Subcutaneous abdominal adipose tissue (tissue), 5 donors: ENCODE data around the gene ANKLE1.

Source experiments
- H3K27ac ChIP-seq: one replicate; pipeline ENCODE4 v1.7.0; 2013; ENCODE audit warnings: low read depth, mild to moderate bottlenecking, inconsistent platforms, low read length, moderate library complexity
- H3K27me3 ChIP-seq, 5 donors: one replicate each; pipeline ENCODE4 v1.7.0; 2013; ENCODE audit warnings: low read length in 5 of 5, inconsistent platforms in 1 of 5; ENCODE audit not compliant: control insufficient read depth in 5 of 5, insufficient read depth in 4 of 5
- H3K36me3 ChIP-seq, 5 donors: one replicate each; pipeline ENCODE4 v1.7.0; 2013; ENCODE audit warnings: low read length in 5 of 5; ENCODE audit not compliant: control insufficient read depth in 5 of 5, insufficient read depth in 5 of 5
- H3K4me1 ChIP-seq, 5 donors: one replicate each; pipeline ENCODE4 v1.7.0; 2013; ENCODE audit warnings: low read length in 5 of 5, mild to moderate bottlenecking in 3 of 5, moderate library complexity in 1 of 5; ENCODE audit not compliant: control insufficient read depth in 5 of 5, insufficient read depth in 5 of 5
- H3K4me3 ChIP-seq, 5 donors: one replicate each; pipeline ENCODE4 v1.7.0; 2013; ENCODE audit warnings: low read length in 5 of 5, low read depth in 1 of 5
- H3K9ac ChIP-seq, 5 donors: one replicate each; pipeline ENCODE4 v1.7.0; 2013; ENCODE audit warnings: low read length in 5 of 5, mild to moderate bottlenecking in 4 of 5, moderate library complexity in 3 of 5
- H3K9me3 ChIP-seq, 5 donors: one replicate each; pipeline ENCODE4 v1.7.0; 2013; ENCODE audit warnings: low read length in 5 of 5; ENCODE audit not compliant: control insufficient read depth in 5 of 5
- donor health status: healthy.
- donor health status: healthy.
- donor health status: healthy.
- donor health status: healthy.
- donor health status: healthy.

The ANKLE1 gene

DNA sequence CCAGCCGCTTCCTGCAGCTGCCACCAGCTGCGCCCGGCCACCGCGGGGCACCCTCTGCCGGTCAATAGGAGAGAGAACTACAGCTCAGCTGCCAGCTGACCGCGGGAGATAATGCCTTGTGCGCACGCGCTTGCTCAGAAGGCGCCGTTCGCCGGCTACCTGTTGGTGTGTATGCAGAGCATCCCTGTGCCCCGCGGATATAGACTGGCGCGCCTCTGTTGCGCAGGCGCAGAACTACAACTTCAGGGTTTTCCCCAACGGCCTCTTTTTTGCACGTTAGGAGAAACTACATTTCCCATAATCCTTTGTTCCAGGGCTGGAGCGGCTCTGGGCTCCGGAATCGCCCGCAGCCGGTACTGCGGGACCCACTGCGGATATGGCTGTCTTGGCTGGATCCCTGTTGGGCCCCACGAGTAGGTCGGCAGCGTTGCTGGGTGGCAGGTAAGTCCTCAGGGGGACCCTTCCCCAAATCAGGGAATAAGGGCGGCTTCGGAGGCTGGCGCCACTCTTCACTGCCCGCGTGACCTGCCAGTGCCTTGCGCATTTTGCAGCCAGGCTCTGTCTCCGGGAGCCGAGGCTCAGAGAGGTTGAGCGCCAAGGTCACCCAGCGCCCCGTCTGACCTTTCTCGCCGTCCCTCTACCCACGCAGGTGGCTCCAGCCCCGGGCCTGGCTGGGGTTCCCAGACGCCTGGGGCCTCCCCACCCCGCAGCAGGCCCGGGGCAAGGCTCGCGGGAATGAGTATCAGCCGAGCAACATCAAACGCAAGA lies 24.0 kb downstream of the ANKLE1 start, which contains the start of gene MRPL34:
Gene MRPL34, plus strand, starts transcription at position 356 of the 768 bp plus-strand sequence. Its CDS starts 21 bp downstream, at position 377.
- H3K4me3 ChIP-seq: peak within 1 kb of the TSS; percentile 55 to 86 (median 79)
- peak within 1 kb of the TSS; percentile 86 for H3K27ac ChIP-seq
- no peaks in the 10 kb centered on the region for H3K9me3 ChIP-seq
- peaks cover 9 to 65% (median 49%) of the 10 kb centered on the region in 5 donors for H3K4me1 ChIP-seq
- H3K36me3 ChIP-seq: peaks cover 0 to 3% (median 2%) of the 10 kb centered on the region in 5 donors
- peak within 1 kb of the TSS; percentile 48 to 89 (median 81) for H3K9ac ChIP-seq
- H3K27me3 ChIP-seq: no peaks in the 10 kb centered on the region

DNA sequence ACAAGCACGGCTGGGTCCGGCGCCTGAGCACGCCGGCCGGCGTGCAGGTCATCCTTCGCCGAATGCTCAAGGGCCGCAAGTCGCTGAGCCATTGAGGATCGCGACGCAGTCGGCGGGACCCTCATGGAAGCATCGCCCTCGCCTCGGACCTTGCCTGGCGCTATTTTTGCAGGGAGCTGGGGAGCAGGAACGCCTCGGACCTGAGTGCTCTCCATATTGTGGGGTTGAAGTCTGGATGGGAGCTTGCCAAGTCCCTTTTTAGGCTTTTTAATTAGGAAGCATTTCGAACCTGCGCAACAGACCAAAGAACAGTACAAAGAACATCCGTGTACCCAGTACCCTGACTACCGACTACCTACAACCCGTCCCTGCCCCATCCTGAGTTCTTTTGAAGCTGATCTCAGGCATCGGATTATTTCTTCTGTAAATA lies 24.6 kb downstream of the ANKLE1 start:
- Histone ChIP-seq H3K27ac (peak overlapping the region; percentile 86), H3K9ac (peak overlapping the region in 4 of 5 donors; percentile 72 to 89 (median 83)), H3K9me3 (no peaks in the 10 kb centered on the region), H3K36me3 (peaks cover 0 to under 1% (median 0%) of the 10 kb centered on the region in 5 donors), H3K4me3 (peak overlapping the region; percentile 55 to 86 (median 79)), H3K4me1 (peaks cover 9 to 68% (median 51%) of the 10 kb centered on the region in 5 donors), H3K27me3 (no peaks in the 10 kb centered on the region)

DNA sequence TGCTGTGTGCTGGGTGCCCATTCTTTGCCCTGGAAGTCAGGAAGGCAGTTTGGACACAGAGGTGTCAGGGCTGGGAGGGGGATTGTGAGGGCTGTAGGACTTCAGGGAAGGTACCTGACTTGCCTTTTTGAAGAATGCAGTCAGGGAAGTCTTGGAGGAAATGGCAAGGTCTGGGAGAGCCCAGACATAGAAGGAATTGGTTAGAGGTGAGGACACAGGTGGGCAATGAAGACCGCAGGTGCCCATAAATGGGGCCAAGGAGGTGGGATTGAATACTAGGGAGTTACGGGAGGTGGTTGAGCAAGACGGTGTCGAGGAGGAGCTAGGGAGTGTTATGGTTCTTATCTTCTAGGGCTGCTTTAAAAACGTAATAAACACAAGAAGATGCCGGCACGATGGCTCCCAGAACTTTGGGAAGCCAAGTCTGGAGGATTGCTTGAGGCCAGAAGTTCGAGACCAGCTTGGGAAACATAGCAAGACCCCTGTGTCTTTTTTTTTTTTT lies 26.2 kb downstream of the ANKLE1 start:
- no peak overlapping the region for H3K27ac ChIP-seq
- H3K9me3 ChIP-seq: no peaks in the 10 kb centered on the region

DNA sequence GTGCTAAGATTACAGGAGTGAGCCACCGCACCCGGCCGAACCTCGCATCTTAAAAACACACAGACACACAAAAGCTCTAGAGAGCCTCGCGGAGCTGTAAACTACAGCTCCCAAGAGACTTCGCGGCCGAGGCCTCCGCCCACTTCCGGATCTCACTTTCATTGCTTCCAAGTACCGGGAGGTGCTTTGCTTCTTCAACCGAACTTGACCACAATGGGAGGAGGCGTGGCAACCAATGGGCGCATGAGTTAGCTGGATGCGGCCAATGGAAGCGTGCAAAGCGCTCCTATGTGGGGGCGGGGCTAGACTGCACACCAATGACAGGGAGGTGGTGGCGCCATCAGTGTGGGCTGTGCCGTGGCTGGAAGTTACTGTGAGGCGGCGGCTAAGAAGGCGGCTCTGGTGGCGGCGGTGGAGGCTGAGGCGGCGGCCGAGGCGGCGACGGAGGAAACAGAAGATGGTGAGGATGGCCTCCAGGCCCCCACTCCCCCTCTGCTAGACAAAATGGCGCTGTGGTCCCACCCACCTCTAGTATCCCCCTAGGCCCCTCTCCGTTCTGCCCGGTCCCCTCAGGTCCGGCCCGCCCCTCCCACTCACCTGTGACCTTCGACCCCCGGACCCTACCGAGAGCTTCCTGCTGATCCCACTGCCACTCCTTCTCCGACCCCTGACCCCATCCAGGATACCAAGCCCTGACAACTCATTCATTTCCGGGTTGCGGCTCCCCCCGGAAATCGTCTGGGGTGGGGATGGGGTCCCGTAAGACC lies 27.7 kb downstream of the ANKLE1 start, which contains the start of gene DDA1:
Gene DDA1, plus strand, starts transcription at position 366 of the 767 bp plus-strand sequence. Its CDS starts 92 bp downstream, at position 458.
- Histone ChIP-seq H3K4me3 (peak within 1 kb of the TSS; percentile 73 to 93 (median 89)), H3K9ac (peak within 1 kb of the TSS in 4 of 5 donors; percentile 86 to 92 (median 88)), H3K27me3 (no peaks in the 10 kb centered on the region), H3K9me3 (no peaks in the 10 kb centered on the region), H3K27ac (peak within 1 kb of the TSS; percentile 67), H3K36me3 (peaks cover 0 to 29% (median 11%) of the 10 kb centered on the region in 5 donors), H3K4me1 (peaks cover 6 to 55% (median 40%) of the 10 kb centered on the region in 5 donors)

More for the DNA sequence above, 26.2 kb downstream of the ANKLE1 start:
- Histone ChIP-seq H3K9ac (no peak overlapping the region), H3K4me3 (no peak overlapping the region), H3K36me3 (peaks cover 0 to 17% (median 4%) of the 10 kb centered on the region in 5 donors), H3K4me1 (peaks cover 9 to 70% (median 48%) of the 10 kb centered on the region in 5 donors), H3K27me3 (no peaks in the 10 kb centered on the region)

DNA sequence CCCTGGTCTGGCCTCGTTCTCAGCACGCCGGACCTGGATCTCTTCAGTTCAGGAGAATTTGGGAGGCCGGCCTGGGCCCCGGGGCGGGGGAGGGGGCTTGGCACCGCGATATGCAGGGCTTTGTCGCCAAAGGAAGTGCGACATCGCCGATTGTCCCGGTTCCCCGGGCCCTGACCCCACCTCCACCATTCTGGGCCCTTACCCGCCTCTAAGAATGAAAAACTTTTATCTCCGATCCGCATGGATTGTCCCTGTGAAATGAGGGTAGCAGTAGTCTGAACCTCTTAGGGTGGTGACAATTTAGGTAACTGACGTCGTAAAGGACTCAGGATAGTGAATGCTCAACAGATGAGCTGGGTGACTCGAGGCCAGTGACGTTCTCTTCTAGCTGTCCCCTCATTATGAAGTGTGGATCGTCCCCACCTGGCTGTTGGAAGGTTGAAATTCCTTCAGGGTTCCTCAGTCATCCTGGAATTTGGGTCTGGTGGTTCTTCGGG lies 28.3 kb downstream of the ANKLE1 start:
- Histone ChIP-seq H3K36me3 (peaks cover 0 to 35% (median 16%) of the 10 kb centered on the region in 5 donors), H3K27me3 (no peaks in the 10 kb centered on the region), H3K9me3 (no peaks in the 10 kb centered on the region), H3K27ac (peak overlapping the region; percentile 67), H3K4me3 (peak overlapping the region; percentile 73 to 93 (median 89)), H3K4me1 (peaks cover 6 to 49% (median 33%) of the 10 kb centered on the region in 5 donors), H3K9ac (peak overlapping the region in 4 of 5 donors; percentile 86 to 92 (median 88))

DNA sequence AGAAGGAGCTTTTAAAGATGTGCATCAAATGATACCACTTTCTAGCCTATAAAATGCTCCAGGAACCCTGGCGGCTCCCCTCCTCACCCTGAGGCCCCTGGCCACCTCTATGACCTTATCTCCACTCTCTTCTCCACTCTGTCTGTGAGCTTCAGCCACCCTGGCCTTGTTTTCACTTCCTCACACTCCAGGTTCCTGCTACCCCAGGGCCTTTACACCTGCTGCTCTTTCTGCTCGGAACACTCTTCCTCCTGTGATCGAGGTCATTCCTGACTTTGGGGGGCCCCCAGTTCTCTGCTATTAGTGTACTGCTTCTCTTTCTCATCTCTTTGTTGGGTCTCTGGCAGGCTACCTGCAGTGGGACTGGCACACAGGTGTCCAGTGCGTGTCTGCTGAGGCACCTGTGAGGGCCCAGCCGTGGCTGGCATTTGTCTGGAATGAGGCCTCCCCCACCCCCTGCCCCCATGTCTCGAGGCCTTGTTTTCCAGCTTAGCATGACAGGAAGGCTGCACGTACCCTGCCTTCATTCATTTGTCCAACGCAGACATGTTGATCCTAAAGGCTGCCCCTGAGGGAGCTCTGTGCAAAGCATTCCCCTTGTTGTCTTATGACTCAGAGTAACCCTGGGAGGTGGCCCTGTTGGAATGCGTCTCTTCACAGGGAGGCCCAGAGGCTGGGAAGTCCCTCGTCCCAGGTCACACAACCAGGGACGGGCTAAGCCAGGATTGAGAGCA lies 29.9 kb downstream of the ANKLE1 start:
- H3K27me3 ChIP-seq: no peaks in the 10 kb centered on the region
- H3K36me3 ChIP-seq: peaks cover 0 to 43% (median 25%) of the 10 kb centered on the region in 5 donors
- H3K4me3 ChIP-seq: no peak overlapping the region
- peaks cover 6 to 33% (median 22%) of the 10 kb centered on the region in 5 donors for H3K4me1 ChIP-seq
- no peaks in the 10 kb centered on the region for H3K9me3 ChIP-seq
- peak overlapping the region in 1 of 5 donors; percentile 30 for H3K9ac ChIP-seq
- no peak overlapping the region for H3K27ac ChIP-seq

DNA sequence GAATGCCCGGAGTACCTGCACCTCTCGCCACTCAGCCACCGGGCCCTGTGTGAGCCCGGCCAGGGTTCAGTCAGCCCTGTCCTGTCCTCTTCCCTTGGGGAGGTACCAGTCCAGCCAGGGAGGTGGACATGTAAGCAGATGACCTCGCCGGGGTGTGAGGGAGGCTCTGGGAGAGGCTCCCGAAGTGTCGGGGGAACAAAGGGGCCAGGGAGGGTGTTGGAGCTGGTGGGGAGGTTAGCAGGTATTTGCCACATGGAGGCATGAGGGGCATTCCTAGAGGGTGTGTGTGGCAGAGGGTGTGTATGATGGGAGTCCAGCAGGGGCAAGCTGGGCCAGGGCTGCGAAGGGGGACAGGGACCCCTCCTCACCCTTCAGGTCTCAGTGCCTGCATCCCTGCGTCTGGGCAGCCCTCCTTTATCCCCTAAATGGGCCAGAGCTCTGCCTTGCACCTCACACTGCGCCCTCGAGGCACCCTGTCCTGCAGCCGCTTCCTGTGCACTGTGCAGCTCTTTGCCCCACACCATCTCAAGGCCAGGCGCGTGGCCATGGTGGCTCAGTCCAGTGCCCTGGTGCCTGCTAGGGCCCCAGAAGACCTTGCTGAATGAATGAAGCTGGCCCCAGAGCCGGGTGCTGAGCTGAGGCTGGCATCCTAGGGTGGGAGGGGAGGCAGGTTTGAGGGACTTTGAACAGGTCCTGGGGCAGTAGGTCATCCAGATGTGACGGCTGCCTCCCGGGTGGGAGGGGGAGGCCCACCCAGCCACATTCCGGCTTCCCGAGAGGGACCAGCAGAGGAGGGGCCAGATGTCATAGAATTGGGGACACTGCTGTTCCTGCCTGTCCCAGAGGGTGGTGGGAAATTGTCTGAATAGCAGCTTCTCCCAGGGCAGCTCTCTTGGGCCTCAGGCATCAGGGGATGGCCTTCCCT lies 30.8 kb downstream of the ANKLE1 start:
- no peak overlapping the region for H3K27ac ChIP-seq
- H3K36me3 ChIP-seq: peaks cover 0 to 43% (median 25%) of the 10 kb centered on the region in 5 donors
- H3K4me1 ChIP-seq: peaks cover 6 to 31% (median 21%) of the 10 kb centered on the region in 5 donors
- no peak overlapping the region for H3K9ac ChIP-seq
- no peak overlapping the region for H3K4me3 ChIP-seq
- no peaks in the 10 kb centered on the region for H3K27me3 ChIP-seq
- H3K9me3 ChIP-seq: no peaks in the 10 kb centered on the region

DNA sequence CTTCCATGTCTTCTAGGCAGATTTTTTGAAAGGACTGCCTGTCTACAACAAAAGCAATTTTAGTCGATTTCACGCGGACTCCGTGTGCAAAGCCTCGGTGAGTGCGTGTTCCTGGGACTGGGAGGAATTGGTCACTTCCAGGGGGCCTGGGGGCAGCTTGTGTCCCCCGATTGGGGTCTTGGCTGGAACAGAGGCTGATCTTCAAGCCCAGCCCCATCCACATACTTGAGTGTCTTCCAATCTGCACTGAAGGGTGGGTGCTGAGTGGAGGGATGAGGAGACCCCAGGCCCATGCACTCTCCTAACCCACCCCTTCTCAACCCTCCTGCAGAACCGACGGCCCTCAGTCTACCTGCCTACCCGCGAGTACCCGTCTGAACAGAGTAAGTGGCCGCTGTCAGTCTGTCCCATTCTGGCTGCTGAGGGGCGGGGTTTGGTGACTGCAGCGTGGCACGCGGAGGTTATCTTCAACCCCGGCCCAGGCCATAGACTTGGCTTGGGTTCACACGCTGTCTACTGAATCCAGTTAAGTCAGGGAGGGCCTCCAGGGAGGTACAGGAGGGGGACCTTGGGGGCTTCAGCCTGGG lies 32.4 kb downstream of the ANKLE1 start:
- no peak overlapping the region for H3K27ac ChIP-seq
- no peak overlapping the region for H3K9ac ChIP-seq
- no peak overlapping the region for H3K4me3 ChIP-seq
- H3K36me3 ChIP-seq: peaks cover 0 to 53% (median 28%) of the 10 kb centered on the region in 5 donors
- H3K9me3 ChIP-seq: no peaks in the 10 kb centered on the region
- H3K27me3 ChIP-seq: no peaks in the 10 kb centered on the region
- peaks cover 6 to 27% (median 18%) of the 10 kb centered on the region in 5 donors for H3K4me1 ChIP-seq
